Peyer's patch (tissue), 4 donors: ENCODE results near the gene ANKRD65.

ENCODE experiments used
- POLR2A ChIP-seq, 2 donors: fragments of 450-650 bp; IDR thresholded peaks; one replicate each; pipeline ENCODE4 v1.5.1; 2017; ENCODE audit warnings: antibody characterized with exemption in 2 of 2, mild to moderate bottlenecking in 2 of 2, moderate library complexity in 2 of 2
- TF ChIP-seq, protein P1 (sequence below), 6 experiments: fragments of 450-650 bp in 4 of 6; fragments of 200-600 bp in 2 of 6; sonication (generic) in 1 of 6; IDR thresholded peaks; one replicate each; pipeline ENCODE4 v1.5.1; 2017 to 2019; ENCODE audit warnings: antibody characterized with exemption in 6 of 6, mild to moderate bottlenecking in 3 of 6, moderate library complexity in 1 of 6

DNA sequence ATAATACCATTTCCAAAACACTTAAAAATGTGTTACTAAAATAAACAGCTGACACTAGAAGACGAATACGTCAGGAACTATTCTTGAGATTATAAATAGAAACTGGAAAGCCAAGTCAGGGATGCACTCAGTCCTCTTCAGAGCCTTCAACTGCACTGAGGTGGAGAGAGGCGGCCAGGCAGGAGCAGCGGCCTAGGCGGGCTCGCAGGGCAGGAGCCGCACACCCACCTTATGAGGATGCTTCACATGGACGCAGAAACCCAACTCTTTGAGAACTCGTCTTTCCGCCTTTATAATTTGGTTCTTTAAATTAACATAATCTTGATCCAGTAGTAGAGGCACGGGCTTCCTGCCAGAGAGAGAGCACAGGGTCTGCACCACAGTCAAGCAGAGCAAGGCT lies 25.9 kb downstream of the ANKRD65 start:
- TF ChIP-seq, protein P1, sequence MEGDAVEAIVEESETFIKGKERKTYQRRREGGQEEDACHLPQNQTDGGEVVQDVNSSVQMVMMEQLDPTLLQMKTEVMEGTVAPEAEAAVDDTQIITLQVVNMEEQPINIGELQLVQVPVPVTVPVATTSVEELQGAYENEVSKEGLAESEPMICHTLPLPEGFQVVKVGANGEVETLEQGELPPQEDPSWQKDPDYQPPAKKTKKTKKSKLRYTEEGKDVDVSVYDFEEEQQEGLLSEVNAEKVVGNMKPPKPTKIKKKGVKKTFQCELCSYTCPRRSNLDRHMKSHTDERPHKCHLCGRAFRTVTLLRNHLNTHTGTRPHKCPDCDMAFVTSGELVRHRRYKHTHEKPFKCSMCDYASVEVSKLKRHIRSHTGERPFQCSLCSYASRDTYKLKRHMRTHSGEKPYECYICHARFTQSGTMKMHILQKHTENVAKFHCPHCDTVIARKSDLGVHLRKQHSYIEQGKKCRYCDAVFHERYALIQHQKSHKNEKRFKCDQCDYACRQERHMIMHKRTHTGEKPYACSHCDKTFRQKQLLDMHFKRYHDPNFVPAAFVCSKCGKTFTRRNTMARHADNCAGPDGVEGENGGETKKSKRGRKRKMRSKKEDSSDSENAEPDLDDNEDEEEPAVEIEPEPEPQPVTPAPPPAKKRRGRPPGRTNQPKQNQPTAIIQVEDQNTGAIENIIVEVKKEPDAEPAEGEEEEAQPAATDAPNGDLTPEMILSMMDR (IDR thresholded peaks at IDR 0.05), result no peak
- no peak for TF ChIP-seq POLR2A (IDR thresholded peaks at IDR 0.05)
